NB4 (cell line): ENCODE results near the gene RCAN2.

Experiments
- DNase-seq: peaks from one replicate; pipeline ENCODE4 v3.0.0; 2010; ENCODE audit warnings: low read depth
- H3K4me3 ChIP-seq: one replicate; pipeline ENCODE4 v1.5.1; 2011; ENCODE audit warnings: mild to moderate bottlenecking, low read depth, low read length, moderate library complexity
- CTCF ChIP-seq: IDR thresholded peaks from one replicate; pipeline ENCODE4 v1.5.1; 2012; ENCODE audit warnings: low read depth, low read length
- MAX ChIP-seq: IDR thresholded peaks from 2 replicates; pipeline ENCODE4 v1.6.1; 2011; ENCODE audit warnings: low read depth, low read length
- MYC ChIP-seq: IDR thresholded peaks from 2 replicates; pipeline ENCODE4 v1.6.1; 2011; ENCODE audit warnings: low read depth, low read length
- POLR2A ChIP-seq: IDR thresholded peaks from 2 replicates; pipeline ENCODE4 v1.6.1; 2011; ENCODE audit warnings: mild to moderate bottlenecking; ENCODE audit not compliant: insufficient read length; ENCODE audit errors: extremely low read depth

Gene RCAN2

GRCh38 chr6:46210294-46210693, 281.0 kb downstream of the RCAN2 start:
- H3K4me3 ChIP-seq: no peak overlapping the region
- TF ChIP-seq POLR2A (no peak), CTCF (no peak), MAX (no peak), MYC (no peak)
- no peak for DNase-seq

GRCh38 chr6:46208303-46208702, 282.9 kb downstream of the RCAN2 start:
- TF ChIP-seq POLR2A (no peak), CTCF (no peak), MAX (no peak), MYC (no peak)
- no peak overlapping the region for H3K4me3 ChIP-seq
- no peak for DNase-seq

- H3K4me3 ChIP-seq: no peak overlapping the region
- TF ChIP-seq MAX: no peak
- TF ChIP-seq MYC: no peak
- TF ChIP-seq CTCF: no peak
- no peak for TF ChIP-seq POLR2A
- DNase-seq: no peak
Observed at GRCh38 chr6:46207174-46207573, 284.1 kb downstream of the RCAN2 start.

- no peak for TF ChIP-seq CTCF
- no peak for TF ChIP-seq MYC
- TF ChIP-seq POLR2A: no peak
- no peak for TF ChIP-seq MAX
- no peak for DNase-seq
- H3K4me3 ChIP-seq: no peak overlapping the region
Observed at GRCh38 chr6:46204880-46205650, 286.2 kb downstream of the RCAN2 start.

GRCh38 chr6:46203391-46204177, 287.7 kb downstream of the RCAN2 start:
- TF ChIP-seq CTCF (no peak), MAX (no peak), POLR2A (no peak), MYC (no peak)
- DNase-seq: no peak
- no peak overlapping the region for H3K4me3 ChIP-seq
